K562 (cell line): Measurements from ENCODE around the gene MMAB. TPM values are rescaled to one million over a fixed set of nuclear protein-coding genes. Genes with fewer than 3 reads are reported as not detected.
A peak's percentile ranks its signal among the peaks of the same experiment; 100 is the strongest.

Experiments
- CTBP1 ChIP-seq: fragments of 450-650 bp; IDR thresholded peaks from 2 replicates; pipeline ENCODE4 v1.6.1; 2016; ENCODE audit warnings: borderline replicate concordance
- CTCF ChIP-seq, 3 experiments: IDR thresholded peaks in 2 of 3; conservative IDR thresholded peaks in 1 of 3; 2 replicates each; pipeline ENCODE4 v1.5.1; 2011 to 2012; ENCODE audit warnings: low read length in 3 of 3, mild to moderate bottlenecking in 3 of 3, control low read depth in 2 of 3, improper control_type of control experiment in 1 of 3, inconsistent platforms in 1 of 3, low read depth in 1 of 3, mixed read lengths in 1 of 3, moderate library complexity in 1 of 3; ENCODE audit not compliant: insufficient read depth in 2 of 3
- E4F1 ChIP-seq: fragments of 250-450 bp; sonication (Bioruptor Pico); IDR thresholded peaks from 2 replicates; pipeline ENCODE4 v1.5.0; 2021; ENCODE audit warnings: mild to moderate bottlenecking, borderline replicate concordance
- EP400 ChIP-seq: fragments of 450-650 bp; IDR thresholded peaks from 2 replicates; pipeline ENCODE4 v1.6.1; 2017; ENCODE audit warnings: antibody characterized with exemption, mild to moderate bottlenecking, moderate library complexity
- IFI16 ChIP-seq: fragments of 250-450 bp; sonication (Bioruptor Pico); IDR thresholded peaks from 2 replicates; pipeline ENCODE4 v2.1.2; 2022; ENCODE audit warnings: mild to moderate bottlenecking, inconsistent platforms
- MYC ChIP-seq, 2 experiments: fragments of 250-450 bp in 1 of 2; sonication (Bioruptor Pico) in 1 of 2; IDR thresholded peaks; 2 replicates each; pipeline versions ENCODE4 v1.5.1 to v1.6.1; 2012 to 2021; ENCODE audit warnings: low read depth in 2 of 2, borderline replicate concordance in 1 of 2, improper control_type of control experiment in 1 of 2, low read length in 1 of 2, mild to moderate bottlenecking in 1 of 2, moderate library complexity in 1 of 2
- NFATC3 ChIP-seq: fragments of 450-650 bp; IDR thresholded peaks from 2 replicates; pipeline ENCODE4 v1.6.1; 2017; ENCODE audit warnings: mild to moderate bottlenecking
- PHTF2 ChIP-seq: fragments of 250-450 bp; sonication (Bioruptor Pico); IDR thresholded peaks from 2 replicates; pipeline ENCODE4 v1.5.0; 2021; ENCODE audit warnings: mild to moderate bottlenecking
- PRDM10 ChIP-seq: fragments of 450-650 bp; IDR thresholded peaks from 2 replicates; pipeline ENCODE4 v1.6.1; 2018; ENCODE audit not compliant: partially characterized antibody
- TCF7L2 ChIP-seq: fragments of 150-350 bp; IDR thresholded peaks from 2 replicates; pipeline ENCODE4 v1.6.1; 2016; ENCODE audit warnings: low read depth, mild to moderate bottlenecking, low read length, moderate library complexity
- TRIM24 ChIP-seq, 2 experiments: fragments of 450-650 bp; IDR thresholded peaks; 2 replicates each; pipeline ENCODE4 v1.6.1; 2016
- ZBTB26 ChIP-seq: fragments of 450-650 bp; formaldehyde crosslinking; IDR thresholded peaks from 2 replicates; pipeline ENCODE4 v1.4.0; 2022; ENCODE audit warnings: missing genetic modification characterization
- ZFP1 ChIP-seq: fragments of 450-650 bp; formaldehyde crosslinking; IDR thresholded peaks from 2 replicates; pipeline ENCODE4 v1.4.0; 2020; ENCODE audit warnings: mild to moderate bottlenecking, mixed read lengths
- ZNF253 ChIP-seq: fragments of 250-450 bp; sonication (Bioruptor Pico); conservative IDR thresholded peaks from 2 replicates; pipeline ENCODE4 v1.6.1; 2021; ENCODE audit warnings: mild to moderate bottlenecking
- ZNF41 ChIP-seq: fragments of 250-450 bp; sonication (Bioruptor Pico); conservative IDR thresholded peaks from 2 replicates; pipeline ENCODE4 v1.4.0; 2020; ENCODE audit warnings: mild to moderate bottlenecking
- ZNF586 ChIP-seq: fragments of 450-650 bp; formaldehyde crosslinking; conservative IDR thresholded peaks from 2 replicates; pipeline ENCODE4 v1.4.0; 2020; ENCODE audit warnings: mild to moderate bottlenecking, moderate library complexity
- ZNF76 ChIP-seq: fragments of 250-450 bp; sonication (Bioruptor Pico); IDR thresholded peaks from 2 replicates; pipeline ENCODE4 v1.4.0; 2020; ENCODE audit warnings: mild to moderate bottlenecking, moderate library complexity, borderline replicate concordance
- ZNF79 ChIP-seq: fragments of 250-450 bp; sonication (Bioruptor Pico); IDR thresholded peaks from 2 replicates; pipeline ENCODE4 v1.4.0; 2020; ENCODE audit warnings: low read depth, mild to moderate bottlenecking, moderate library complexity
- polyA plus RNA-seq, 8 experiments: library from polyadenylated mRNA; depleted of rRNA in 4 of 8; stranded (reverse) in 5 of 8; unstranded in 3 of 8; fragments of >200 nt; fragmentation: Nextera tagmentation in 2 of 8; fragmentation: Illumina TruSeq in 1 of 8; extraction: Ambion mirVana in 2 of 8; extraction: Trizol in 1 of 8; gene quantifications; 2 replicates each; pipeline versions ENCODE4 v1.2.1 to v1.2.3, GENCODE V29; 2011 to 2014; ENCODE audit warnings: inconsistent platforms in 1 of 8, missing spikeins in 1 of 8
- total RNA-seq, 7 experiments: library from RNA; depleted of rRNA in 6 of 7; stranded (reverse); fragments of >200 nt in 6 of 7; fragmentation: Illumina TruSeq in 2 of 7; extraction: Trizol in 2 of 7; gene quantifications; 2 replicates each; pipeline versions ENCODE4 v1.2.1 to v1.2.3, GENCODE V29; 2011 to 2021; ENCODE audit warnings: low replicate concordance in 1 of 7

Gene MMAB
- total and polyA plus RNA-seq, 9 of the 15 experiments (the other 6 are each of a cell fraction or from before 2014, with no cell fraction given), result 9.5 to 76.1 (median 46.2) TPM

GRCh38 chr12:109573029-109573913 lies at the start of gene MMAB, which contains the start of gene MVK (continued):
- TF ChIP-seq CTCF (IDR thresholded peaks at IDR 0.05 in 2 of 3, conservative IDR thresholded peaks at IDR 0.05 in 1 of 3; ENCODE audit: insufficient read depth in 2 of 3, low read depth in 1 of 3, low read length in 3 of 3), result no peak
- peak; percentile 86 for TF ChIP-seq E4F1 (CRISPR knock-in tag)
- TF ChIP-seq CTBP1, result peak; percentile 87
- TF ChIP-seq ZNF76 (CRISPR knock-in tag), result no peak
- TF ChIP-seq IFI16 (CRISPR knock-in tag), result no peak
- peak; percentile 96 for TF ChIP-seq MYC (IDR thresholded peaks at IDR 0.05; ENCODE audit: low read depth, low read length)
- peak; percentile 97 for TF ChIP-seq MYC (CRISPR knock-in tag; IDR thresholded peaks at IDR 0.05; ENCODE audit: borderline replicate concordance, low read depth)
- no peak for TF ChIP-seq ZNF41 (CRISPR knock-in tag)
- TF ChIP-seq TCF7L2, result no peak
- no peak for TF ChIP-seq ZNF253 (CRISPR knock-in tag)
- no peak for TF ChIP-seq ZNF586 (CRISPR knock-in tag)
- TF ChIP-seq ZBTB26 (CRISPR knock-in tag), result no peak
- TF ChIP-seq EP400, result peak; percentile 100
- no peak for TF ChIP-seq PHTF2 (CRISPR knock-in tag)
- TF ChIP-seq ZFP1 (CRISPR knock-in tag), result no peak
- TF ChIP-seq TRIM24 (IDR thresholded peaks at IDR 0.05), result peak; percentile 25 to 76; a peak in 2 of 4 replicates
- peak; percentile 56 for TF ChIP-seq PRDM10
- no peak for TF ChIP-seq ZNF79 (CRISPR knock-in tag)
- peak; percentile 42; the same call in 1 of the 2 replicates for TF ChIP-seq NFATC3
